Kidney (tissue), 14 donors: ENCODE measurements around the gene KCTD6. TPM values are rescaled to one million over a fixed set of nuclear protein-coding genes. Genes with fewer than 3 reads are reported as not detected.
A peak's percentile ranks its signal among the peaks of the same experiment; 100 is the strongest.

ENCODE experiments used
- DNase-seq, 5 donors: peaks; one replicate each; pipeline ENCODE4 v3.0.0-alpha.2; 2013 to 2020
- FAIRE-seq: peaks from 2 replicates; lab custom pipeline; 2012; peaks lifted over from hg19 to GRCh38; lab: Jason Lieb, UNC
- H3K27ac ChIP-seq, 2 donors: one replicate each; pipeline ENCODE4 v1.7.0; 2013; ENCODE audit warnings: low read depth in 2 of 2, low read length in 2 of 2, inconsistent platforms in 1 of 2
- H3K27me3 ChIP-seq: one replicate; pipeline ENCODE4 v1.7.1; 2013; ENCODE audit warnings: low read length, inconsistent platforms; ENCODE audit not compliant: control insufficient read depth, insufficient read depth
- H3K36me3 ChIP-seq, 3 donors: one replicate each; pipeline versions ENCODE4 v1.7.0 to v1.7.1; 2013; ENCODE audit warnings: low read length in 3 of 3, control low read depth in 1 of 3, inconsistent platforms in 1 of 3; ENCODE audit not compliant: insufficient read depth in 3 of 3, control insufficient read depth in 2 of 3
- H3K4me1 ChIP-seq, 3 donors: one replicate each; pipeline versions ENCODE4 v1.7.0 to v1.7.1; 2013; ENCODE audit warnings: low read length in 3 of 3, inconsistent platforms in 1 of 3, low read depth in 1 of 3; ENCODE audit not compliant: control insufficient read depth in 2 of 3, insufficient read depth in 2 of 3
- H3K4me3 ChIP-seq, 3 donors: one replicate each; pipeline versions ENCODE4 v1.7.0 to v1.8.1; 2013; ENCODE audit warnings: low read length in 3 of 3, control low read depth in 1 of 3, inconsistent platforms in 1 of 3
- H3K9ac ChIP-seq, 3 donors: one replicate each; pipeline versions ENCODE4 v1.7.0 to v1.7.1; 2013; ENCODE audit warnings: low read length in 3 of 3, control low read depth in 1 of 3, inconsistent platforms in 1 of 3
- H3K9me3 ChIP-seq, 3 donors: one replicate each; pipeline versions ENCODE4 v1.7.0 to v1.7.1; 2013; ENCODE audit warnings: low read length in 3 of 3, control low read depth in 1 of 3, inconsistent platforms in 1 of 3; ENCODE audit not compliant: control insufficient read depth in 2 of 3, insufficient read depth in 1 of 3
- intact Hi-C: fragments of 100-400 bp; cut with DNase I; formaldehyde crosslinking; loops from one replicate; pipeline ENCODE4 v1.11.1; 2022
- polyA plus RNA-seq: library from polyadenylated mRNA; stranded (reverse); fragments of 350-450 nt; fragmentation: Illumina TruSeq; extraction: RNeasy Lipid Tissue Mini Kit (QIAGEN cat#74804); gene quantifications from one replicate; pipeline ENCODE4 v1.2.3, GENCODE V29; 2014; ENCODE audit warnings: low read depth, low replicate concordance; ENCODE audit not compliant: insufficient read depth
- total RNA-seq: library from RNA; stranded (reverse); fragmentation: NEBNext Ultra II Directional; extraction: Animal tissue kit (Norgen Biotek cat#: 25700); gene quantifications from one replicate; pipeline ENCODE4 v1.2.1, GENCODE V29; 2021
- TF ChIP-seq, protein P1 (sequence below): IDR thresholded peaks from 3 replicates; pipeline ENCODE4 v1.5.1; 2012; ENCODE audit warnings: mild to moderate bottlenecking, moderate library complexity, borderline replicate concordance; ENCODE audit not compliant: insufficient read depth; ENCODE audit errors: extremely low read depth
- donor health status: control.
- donor health status: control.
- donor health status: control.
- donor health status: control.
- donor health status: control.
- donor health status: DM: yes; HTN: yes; CAD: no.
- donor health status: Normal renal cell carcinoma (clear cell type).

Gene KCTD6
- total and polyA plus RNA-seq, 2 donors from 2014 or later, result 19.0 to 24.5 TPM

- H3K4me3 ChIP-seq, result no peak overlapping the region
- intact Hi-C loops, result no loop called here
Measured at GRCh38 chr3:58474348-58474911, 17.5 kb upstream of the KCTD6 start.

DNA sequence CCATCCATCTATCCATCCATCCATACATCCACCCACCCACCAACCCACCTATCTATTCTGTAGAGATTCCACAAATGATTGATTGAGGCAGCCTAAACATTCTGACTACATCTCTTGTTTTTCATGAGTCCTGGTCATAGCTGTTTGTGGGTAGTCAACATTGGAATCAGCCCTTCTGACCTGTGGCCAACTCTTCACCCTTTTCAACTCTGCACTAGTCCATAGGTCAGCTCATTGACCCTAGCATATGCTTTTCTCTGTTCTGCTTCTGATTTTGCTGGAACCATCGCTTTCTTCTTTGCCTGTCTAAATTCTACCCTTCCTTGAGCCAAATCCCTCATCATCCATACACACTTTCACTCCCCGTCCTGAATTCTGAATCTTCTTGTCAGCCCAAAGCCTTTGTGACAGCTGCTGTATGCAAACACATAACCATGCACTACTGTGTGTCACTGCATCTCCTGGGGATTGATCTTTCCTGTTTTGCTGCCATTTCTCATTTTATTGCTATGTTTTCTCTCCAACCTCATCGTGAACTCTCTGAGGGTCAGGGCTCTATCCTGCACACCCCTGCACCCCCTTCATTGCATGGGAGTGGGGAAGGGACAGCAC is 16.8 kb upstream of the KCTD6 start:
- TF ChIP-seq, protein P1, sequence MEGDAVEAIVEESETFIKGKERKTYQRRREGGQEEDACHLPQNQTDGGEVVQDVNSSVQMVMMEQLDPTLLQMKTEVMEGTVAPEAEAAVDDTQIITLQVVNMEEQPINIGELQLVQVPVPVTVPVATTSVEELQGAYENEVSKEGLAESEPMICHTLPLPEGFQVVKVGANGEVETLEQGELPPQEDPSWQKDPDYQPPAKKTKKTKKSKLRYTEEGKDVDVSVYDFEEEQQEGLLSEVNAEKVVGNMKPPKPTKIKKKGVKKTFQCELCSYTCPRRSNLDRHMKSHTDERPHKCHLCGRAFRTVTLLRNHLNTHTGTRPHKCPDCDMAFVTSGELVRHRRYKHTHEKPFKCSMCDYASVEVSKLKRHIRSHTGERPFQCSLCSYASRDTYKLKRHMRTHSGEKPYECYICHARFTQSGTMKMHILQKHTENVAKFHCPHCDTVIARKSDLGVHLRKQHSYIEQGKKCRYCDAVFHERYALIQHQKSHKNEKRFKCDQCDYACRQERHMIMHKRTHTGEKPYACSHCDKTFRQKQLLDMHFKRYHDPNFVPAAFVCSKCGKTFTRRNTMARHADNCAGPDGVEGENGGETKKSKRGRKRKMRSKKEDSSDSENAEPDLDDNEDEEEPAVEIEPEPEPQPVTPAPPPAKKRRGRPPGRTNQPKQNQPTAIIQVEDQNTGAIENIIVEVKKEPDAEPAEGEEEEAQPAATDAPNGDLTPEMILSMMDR, result no peak
- DNase-seq (no peak), FAIRE-seq (no peak)
- Histone ChIP-seq H3K4me3 (no peak overlapping the region), H3K4me1 (peaks cover 0 to 17% (median 10%) of the 10 kb centered on the region in 3 donors), H3K27ac (no peak overlapping the region), H3K9ac (no peak overlapping the region), H3K27me3 (no peaks in the 10 kb centered on the region), H3K9me3 (no peaks in the 10 kb centered on the region), H3K36me3 (no peaks in the 10 kb centered on the region)
- intact Hi-C loops, result no loop called here

More at GRCh38 chr3:58474348-58474911, 17.5 kb upstream of the KCTD6 start:
- TF ChIP-seq, protein P1, result no peak
- peaks cover 0 to 17% (median 10%) of the 10 kb centered on the region in 3 donors for H3K4me1 ChIP-seq
- DNase-seq (no peak), FAIRE-seq (no peak)
- no peaks in the 10 kb centered on the region for H3K9me3 ChIP-seq
- H3K9ac ChIP-seq, result no peak overlapping the region
- no peak overlapping the region for H3K27ac ChIP-seq
- no peaks in the 10 kb centered on the region for H3K27me3 ChIP-seq
- no peaks in the 10 kb centered on the region for H3K36me3 ChIP-seq

DNA sequence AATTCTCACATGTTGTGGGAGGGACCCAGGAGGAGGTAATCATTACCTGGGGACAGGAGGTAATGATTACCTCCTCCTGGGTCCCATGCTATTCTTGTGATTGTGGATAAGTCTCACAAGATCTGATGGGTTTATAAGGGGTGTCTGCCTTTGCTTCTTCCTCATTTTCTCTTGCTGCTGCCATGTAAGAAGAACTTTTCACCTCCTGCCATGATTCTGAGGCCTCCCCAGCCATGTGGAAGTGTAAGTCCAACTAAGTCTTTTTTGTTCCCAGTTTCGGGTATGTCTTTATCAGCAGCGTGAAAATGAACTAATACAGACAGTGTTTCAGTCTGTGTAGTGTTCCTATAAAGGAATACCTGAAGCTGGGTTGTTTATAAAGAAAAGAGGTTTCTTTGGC is 13.1 kb upstream of the KCTD6 start:
- DNase-seq, result no peak
- Histone ChIP-seq H3K9ac (no peak overlapping the region), H3K9me3 (no peaks in the 10 kb centered on the region), H3K4me1 (peaks cover 0 to 4% (median 0%) of the 10 kb centered on the region in 3 donors), H3K27me3 (no peaks in the 10 kb centered on the region), H3K27ac (no peak overlapping the region), H3K4me3 (peak overlapping the region in 1 of 3 donors; percentile 16), H3K36me3 (no peaks in the 10 kb centered on the region)
- intact Hi-C loops, result no loop called here
- no peak for FAIRE-seq
- TF ChIP-seq, protein P1, result no peak
